ENCODE measurements around the gene CCNO.
A peak's percentile ranks its signal among the peaks of the same experiment; 100 is the strongest.

Gene CCNO

GRCh38 chr5:55232985-55233928, at the start of gene CCNO:
CCNO (minus strand) TSS chr5:55233608; CDS start chr5:55233523, 85 bp downstream.
- Mint-ChIP-seq H3K4me1 (peaks cover 28% of the 10 kb centered on the region), H3K9me3 (no peaks in the 10 kb centered on the region), H3K4me3 (peak within 1 kb of the TSS; percentile 73), H3K36me3 (no peaks in the 10 kb centered on the region), H3K27ac (peak within 1 kb of the TSS; percentile 59), H3K27me3 (peaks cover 95% of the 10 kb centered on the region)
- CTCF ChIA-PET: interaction anchor here (0.9 to 3.8 kb wide), 6 partner anchors 9 to 460 kb away, joined by 3 to 16 read pairs (median 4); partner anchors contain the start of gene CDC20B
- peak; percentile 74 for DNase-seq

DNA sequence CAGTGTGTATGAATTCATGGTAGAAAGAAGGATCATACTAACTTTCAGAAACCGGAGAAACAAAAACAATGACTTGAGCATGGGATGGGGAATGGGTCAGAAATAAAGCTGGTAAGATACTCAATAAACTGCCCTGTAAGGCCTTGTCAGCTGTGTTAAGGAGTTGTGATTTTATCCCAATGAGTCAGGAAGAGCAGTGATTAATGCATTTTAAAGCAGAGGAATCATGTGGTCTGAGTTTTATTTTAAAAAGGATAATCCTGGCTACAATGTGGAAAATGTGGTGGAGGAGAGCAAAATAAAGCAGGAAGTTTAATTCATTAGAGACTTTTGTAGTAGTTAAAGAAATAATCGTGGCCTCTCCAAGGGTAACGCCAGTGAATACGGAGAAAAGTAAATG, 45.4 kb upstream of the CCNO start:
- Mint-ChIP-seq H3K4me3 (no peak overlapping the region), H3K4me1 (no peaks in the 10 kb centered on the region), H3K27me3 (no peaks in the 10 kb centered on the region), H3K9me3 (no peaks in the 10 kb centered on the region), H3K36me3 (peaks cover 49% of the 10 kb centered on the region), H3K27ac (no peak overlapping the region)
- DNase-seq: no peak
- CTCF ChIA-PET: no interaction called here

DNA sequence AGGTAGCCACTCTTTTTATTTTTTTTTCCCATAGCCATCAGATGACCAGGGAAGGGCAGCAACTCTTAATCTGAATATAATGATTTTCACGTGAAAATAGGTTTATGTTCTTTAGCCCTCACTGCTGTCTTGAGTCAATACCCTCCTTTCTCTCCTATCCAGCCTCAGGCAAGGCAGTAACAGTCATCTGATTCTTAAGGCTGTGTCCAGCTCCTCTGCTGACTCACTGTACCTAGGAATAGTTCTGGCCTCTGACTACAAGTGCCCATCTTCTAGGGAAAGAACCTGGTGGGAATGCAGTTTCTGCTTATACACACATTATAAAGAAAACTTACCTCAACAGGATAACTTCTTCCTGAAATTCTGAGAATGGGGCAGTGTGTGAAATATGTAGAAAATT, 43.4 kb upstream of the CCNO start:
- no peaks in the 10 kb centered on the region for H3K27me3 Mint-ChIP-seq

GRCh38 chr5:55258339-55258738, 24.9 kb upstream of the CCNO start:
- CTCF ChIA-PET: no interaction called here
- Mint-ChIP-seq H3K27ac (no peak overlapping the region), H3K4me1 (no peaks in the 10 kb centered on the region)

More for the DNA sequence above, 43.4 kb upstream of the CCNO start:
- Mint-ChIP-seq H3K36me3 (peaks cover 49% of the 10 kb centered on the region), H3K4me1 (no peaks in the 10 kb centered on the region), H3K27ac (no peak overlapping the region), H3K4me3 (no peak overlapping the region), H3K9me3 (no peaks in the 10 kb centered on the region)
- DNase-seq: no peak
- CTCF ChIA-PET: interaction anchor here (0.7 kb wide), 1 partner anchor 45 kb away, joined by 3 read pairs; no protein-coding TSS in a partner anchor

DNA sequence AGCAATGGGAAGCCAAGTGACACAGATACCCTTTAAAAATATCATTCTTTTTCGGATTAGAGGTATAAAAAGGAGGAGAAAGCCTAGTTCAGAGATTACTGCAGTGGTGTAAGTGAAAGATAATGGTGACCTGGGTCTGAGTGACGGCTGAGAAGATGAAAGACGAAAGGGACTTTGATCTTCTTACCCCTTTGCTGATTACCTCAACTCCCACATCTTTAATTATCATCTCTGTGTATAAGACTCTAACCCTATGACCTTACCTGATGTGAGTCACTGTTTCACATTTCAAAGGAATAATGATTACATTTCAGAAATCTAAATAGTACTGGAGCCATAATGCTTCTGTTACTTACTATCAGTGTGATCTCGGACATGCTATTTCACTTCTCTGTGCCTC, 21.4 kb upstream of the CCNO start:
- Mint-ChIP-seq H3K4me1 (no peaks in the 10 kb centered on the region), H3K9me3 (no peaks in the 10 kb centered on the region), H3K27ac (no peak overlapping the region), H3K36me3 (peaks cover 14% of the 10 kb centered on the region), H3K4me3 (no peak overlapping the region), H3K27me3 (peaks cover 8% of the 10 kb centered on the region)
- CTCF ChIA-PET: no interaction called here
- DNase-seq: no peak

More at GRCh38 chr5:55258339-55258738, 24.9 kb upstream of the CCNO start:
- Mint-ChIP-seq H3K27me3 (no peaks in the 10 kb centered on the region), H3K36me3 (peaks cover 27% of the 10 kb centered on the region), H3K4me3 (no peak overlapping the region), H3K9me3 (no peaks in the 10 kb centered on the region)
- no peak for DNase-seq

- peaks cover 32% of the 10 kb centered on the region for H3K27me3 Mint-ChIP-seq
- no peak overlapping the region for H3K27ac Mint-ChIP-seq
- H3K36me3 Mint-ChIP-seq: peaks cover 8% of the 10 kb centered on the region
- H3K4me3 Mint-ChIP-seq: no peak overlapping the region
- no peaks in the 10 kb centered on the region for H3K4me1 Mint-ChIP-seq
- CTCF ChIA-PET: no interaction called here
- H3K9me3 Mint-ChIP-seq: peaks cover 9% of the 10 kb centered on the region
- no peak for DNase-seq
Measured at GRCh38 chr5:55250064-55250463, 16.7 kb upstream of the CCNO start.

- H3K4me1 Mint-ChIP-seq: no peaks in the 10 kb centered on the region
- no peak overlapping the region for H3K27ac Mint-ChIP-seq
- H3K4me3 Mint-ChIP-seq: no peak overlapping the region
- peaks cover 59% of the 10 kb centered on the region for H3K27me3 Mint-ChIP-seq
- no peaks in the 10 kb centered on the region for H3K36me3 Mint-ChIP-seq
- no peak for DNase-seq
- CTCF ChIA-PET: no interaction called here
- H3K9me3 Mint-ChIP-seq: no peaks in the 10 kb centered on the region
Measured at GRCh38 chr5:55241746-55242145, 8.3 kb upstream of the CCNO start.

GRCh38 chr5:55236800-55237199, 3.4 kb upstream of the CCNO start:
- no peak overlapping the region for H3K4me3 Mint-ChIP-seq
- H3K4me1 Mint-ChIP-seq: peaks cover 14% of the 10 kb centered on the region
- CTCF ChIA-PET: no interaction called here
- no peaks in the 10 kb centered on the region for H3K36me3 Mint-ChIP-seq
- no peaks in the 10 kb centered on the region for H3K9me3 Mint-ChIP-seq
- H3K27ac Mint-ChIP-seq: no peak overlapping the region
- no peak for DNase-seq
- H3K27me3 Mint-ChIP-seq: peaks cover 84% of the 10 kb centered on the region

DNA sequence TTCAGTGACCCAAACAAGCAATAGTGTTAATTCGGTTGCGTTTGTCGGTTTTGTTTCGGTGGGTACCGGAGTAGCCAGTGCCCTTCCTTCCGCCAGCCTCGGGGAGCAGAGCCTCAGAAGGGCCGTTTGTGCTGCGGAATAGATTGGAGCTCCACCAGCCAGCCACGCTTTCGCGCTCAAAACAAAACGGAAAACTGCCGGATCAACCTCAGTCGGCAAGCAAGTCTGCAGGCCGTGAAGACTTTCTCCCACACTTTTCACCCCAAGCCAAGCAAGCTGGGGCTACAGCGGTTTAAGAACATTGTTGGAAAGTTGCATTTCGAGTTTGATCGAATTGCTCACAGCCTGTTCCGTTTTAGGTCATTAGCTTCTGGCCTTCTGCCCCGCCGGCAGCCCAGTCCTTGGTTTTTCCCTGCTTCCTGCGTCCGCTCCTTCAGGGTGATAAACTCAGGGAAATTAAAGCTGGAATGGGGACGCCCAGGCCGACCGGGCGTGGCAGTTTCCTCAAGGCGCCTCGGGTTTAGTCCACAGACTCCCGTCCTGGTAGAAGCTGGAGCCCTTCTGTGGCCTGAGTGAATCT, 803 bp upstream of the CCNO start:
- Mint-ChIP-seq H3K27me3 (peaks cover 90% of the 10 kb centered on the region), H3K9me3 (no peaks in the 10 kb centered on the region), H3K4me3 (peak overlapping the region; percentile 64), H3K27ac (no peak overlapping the region), H3K4me1 (peaks cover 28% of the 10 kb centered on the region), H3K36me3 (no peaks in the 10 kb centered on the region)
- DNase-seq: peak; percentile 31
- CTCF ChIA-PET: interaction anchor here (0.9 to 3.8 kb wide), 5 partner anchors 10 to 458 kb away, joined by 3 to 16 read pairs (median 4); no protein-coding TSS in a partner anchor

GRCh38 chr5:55232271-55232984, 980 bp downstream of the CCNO start:
- H3K27ac Mint-ChIP-seq: peak overlapping the region; percentile 8
- H3K36me3 Mint-ChIP-seq: no peaks in the 10 kb centered on the region
- peaks cover 35% of the 10 kb centered on the region for H3K4me1 Mint-ChIP-seq
- CTCF ChIA-PET: interaction anchor here (0.6 to 3.8 kb wide), 9 partner anchors 8 to 461 kb away, joined by 3 to 16 read pairs (median 4); partner anchors contain the start of gene CDC20B
- DNase-seq: peak; percentile 31
- H3K4me3 Mint-ChIP-seq: peak overlapping the region; percentile 73
- H3K27me3 Mint-ChIP-seq: peaks cover 98% of the 10 kb centered on the region
- no peaks in the 10 kb centered on the region for H3K9me3 Mint-ChIP-seq

DNA sequence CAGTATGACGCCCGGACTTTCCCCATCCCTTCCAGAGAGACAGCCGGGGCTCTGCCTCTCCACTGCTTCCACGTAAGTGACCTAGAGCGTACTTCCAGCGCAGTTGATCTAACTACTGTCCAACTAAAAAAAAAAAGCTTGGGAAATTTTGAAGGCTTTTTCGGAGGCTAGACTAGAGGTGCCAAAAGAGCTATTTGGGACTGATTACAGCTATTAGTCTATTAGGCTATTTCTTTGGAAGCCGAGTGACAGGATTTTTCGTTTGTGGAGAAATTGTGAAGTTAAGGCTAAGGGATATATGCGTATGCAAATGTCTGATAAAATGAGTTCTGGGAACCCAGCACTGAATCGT, 1.5 kb downstream of the CCNO start:
- H3K9me3 Mint-ChIP-seq: no peaks in the 10 kb centered on the region
- H3K27me3 Mint-ChIP-seq: peaks cover 100% of the 10 kb centered on the region
- H3K27ac Mint-ChIP-seq: peak overlapping the region; percentile 8

DNA sequence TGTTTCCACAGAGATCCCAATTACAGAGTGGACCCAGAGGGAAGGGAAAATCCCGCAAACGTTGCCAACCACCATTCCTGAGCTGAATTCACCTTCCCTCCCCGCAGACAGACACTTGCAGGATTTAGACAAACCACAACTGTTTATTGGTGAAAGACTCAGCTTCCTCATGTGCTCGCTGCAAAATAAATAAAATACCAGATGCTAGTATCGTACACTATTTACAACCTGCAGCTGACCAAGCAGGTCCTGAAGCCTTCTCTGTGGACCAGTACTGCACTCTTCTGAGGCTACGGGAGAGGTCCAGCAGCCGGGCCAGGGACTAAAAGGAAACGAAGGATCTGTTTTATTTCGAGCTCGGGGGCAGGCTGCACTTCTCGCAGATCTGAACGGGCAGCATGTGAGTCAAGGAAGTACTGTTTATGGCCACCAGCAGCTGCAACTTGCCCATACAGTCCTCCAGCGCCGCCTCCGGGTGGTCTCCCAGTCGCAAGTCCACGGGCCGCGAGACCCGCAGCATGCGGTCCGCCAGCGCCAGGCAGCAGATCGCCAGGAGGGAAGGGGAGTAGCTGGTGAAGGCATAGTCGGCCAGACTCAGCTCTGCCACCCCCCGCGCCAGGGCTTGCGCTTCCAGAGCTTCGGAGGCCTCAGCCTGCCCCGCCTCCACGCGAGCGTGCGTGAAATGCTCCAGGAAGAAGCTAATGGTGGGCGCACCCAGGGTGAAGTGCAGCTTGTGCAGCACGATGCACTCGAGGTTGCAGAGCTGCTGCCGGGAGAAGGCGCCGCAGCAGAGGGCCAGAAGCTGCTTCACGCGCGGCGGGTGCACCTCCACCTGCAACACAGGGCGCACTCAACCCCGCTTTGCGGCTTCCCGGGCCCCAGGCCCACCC, 2.1 kb downstream of the CCNO start:
- Mint-ChIP-seq H3K27ac (no peak overlapping the region), H3K4me3 (peak overlapping the region; percentile 73), H3K27me3 (peaks cover 100% of the 10 kb centered on the region), H3K9me3 (no peaks in the 10 kb centered on the region), H3K4me1 (peaks cover 37% of the 10 kb centered on the region), H3K36me3 (no peaks in the 10 kb centered on the region)
- CTCF ChIA-PET: interaction anchor here (0.6 to 3.8 kb wide), 10 partner anchors 7 to 70 kb away, joined by 3 to 16 read pairs (median 3); no protein-coding TSS in a partner anchor
- DNase-seq: peak; percentile 32

More for the DNA sequence above, 1.5 kb downstream of the CCNO start:
- no peak for DNase-seq
- Mint-ChIP-seq H3K36me3 (no peaks in the 10 kb centered on the region), H3K4me3 (peak overlapping the region; percentile 73), H3K4me1 (peaks cover 35% of the 10 kb centered on the region)
- CTCF ChIA-PET: interaction anchor here (0.6 to 3.8 kb wide), 9 partner anchors 8 to 71 kb away, joined by 3 to 16 read pairs (median 4); partner anchors contain the start of gene CDC20B

- H3K4me3 Mint-ChIP-seq: no peak overlapping the region
- no peak for DNase-seq
Measured at GRCh38 chr5:55230086-55230629, 3.2 kb downstream of the CCNO start.

More at GRCh38 chr5:55230086-55230629, 3.2 kb downstream of the CCNO start:
- no peak overlapping the region for H3K27ac Mint-ChIP-seq
- H3K9me3 Mint-ChIP-seq: no peaks in the 10 kb centered on the region
- peaks cover 44% of the 10 kb centered on the region for H3K4me1 Mint-ChIP-seq
- CTCF ChIA-PET: interaction anchor here (1.1 kb wide), 1 partner anchor 54 kb away, joined by 3 read pairs; no protein-coding TSS in a partner anchor
- H3K36me3 Mint-ChIP-seq: no peaks in the 10 kb centered on the region
- H3K27me3 Mint-ChIP-seq: peaks cover 100% of the 10 kb centered on the region

Measured in activated naive CD4-positive, alpha-beta T cell treated with anti-CD3 and anti-CD28 coated beads, Interleukin-2, amount 10 ng/mL, durations not matched to agents 7 days and 5 days (primary cell).